ENCODE measurements around the gene RAB3GAP2.

GRCh38 chr1:220235462-220235861, 36.8 kb downstream of the RAB3GAP2 start:
- TF ChIP-seq, protein P1, sequence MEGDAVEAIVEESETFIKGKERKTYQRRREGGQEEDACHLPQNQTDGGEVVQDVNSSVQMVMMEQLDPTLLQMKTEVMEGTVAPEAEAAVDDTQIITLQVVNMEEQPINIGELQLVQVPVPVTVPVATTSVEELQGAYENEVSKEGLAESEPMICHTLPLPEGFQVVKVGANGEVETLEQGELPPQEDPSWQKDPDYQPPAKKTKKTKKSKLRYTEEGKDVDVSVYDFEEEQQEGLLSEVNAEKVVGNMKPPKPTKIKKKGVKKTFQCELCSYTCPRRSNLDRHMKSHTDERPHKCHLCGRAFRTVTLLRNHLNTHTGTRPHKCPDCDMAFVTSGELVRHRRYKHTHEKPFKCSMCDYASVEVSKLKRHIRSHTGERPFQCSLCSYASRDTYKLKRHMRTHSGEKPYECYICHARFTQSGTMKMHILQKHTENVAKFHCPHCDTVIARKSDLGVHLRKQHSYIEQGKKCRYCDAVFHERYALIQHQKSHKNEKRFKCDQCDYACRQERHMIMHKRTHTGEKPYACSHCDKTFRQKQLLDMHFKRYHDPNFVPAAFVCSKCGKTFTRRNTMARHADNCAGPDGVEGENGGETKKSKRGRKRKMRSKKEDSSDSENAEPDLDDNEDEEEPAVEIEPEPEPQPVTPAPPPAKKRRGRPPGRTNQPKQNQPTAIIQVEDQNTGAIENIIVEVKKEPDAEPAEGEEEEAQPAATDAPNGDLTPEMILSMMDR (IDR thresholded peaks at IDR 0.05), result no peak
- no peak for TF ChIP-seq ZNF232 (CRISPR knock-in tag; IDR thresholded peaks at IDR 0.05)
- no peak for TF ChIP-seq CBFB (CRISPR knock-in tag; IDR thresholded peaks at IDR 0.05; ENCODE audit: low read depth)
- TF ChIP-seq MXD4 (CRISPR knock-in tag; IDR thresholded peaks at IDR 0.05; ENCODE audit: borderline replicate concordance), result no peak
- TF ChIP-seq MAX (CRISPR knock-in tag; IDR thresholded peaks at IDR 0.05), result no peak
- TF ChIP-seq USF2 (CRISPR knock-in tag; IDR thresholded peaks at IDR 0.05), result no peak
- TF ChIP-seq, protein P2, sequence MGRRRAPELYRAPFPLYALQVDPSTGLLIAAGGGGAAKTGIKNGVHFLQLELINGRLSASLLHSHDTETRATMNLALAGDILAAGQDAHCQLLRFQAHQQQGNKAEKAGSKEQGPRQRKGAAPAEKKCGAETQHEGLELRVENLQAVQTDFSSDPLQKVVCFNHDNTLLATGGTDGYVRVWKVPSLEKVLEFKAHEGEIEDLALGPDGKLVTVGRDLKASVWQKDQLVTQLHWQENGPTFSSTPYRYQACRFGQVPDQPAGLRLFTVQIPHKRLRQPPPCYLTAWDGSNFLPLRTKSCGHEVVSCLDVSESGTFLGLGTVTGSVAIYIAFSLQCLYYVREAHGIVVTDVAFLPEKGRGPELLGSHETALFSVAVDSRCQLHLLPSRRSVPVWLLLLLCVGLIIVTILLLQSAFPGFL (CRISPR knock-in tag; IDR thresholded peaks at IDR 0.05; ENCODE audit: borderline replicate concordance), result no peak
- no peak for TF ChIP-seq HMGA2 (CRISPR knock-in tag; IDR thresholded peaks at IDR 0.05)
- no peak for TF ChIP-seq SMAD4 (CRISPR knock-in tag; IDR thresholded peaks at IDR 0.05)
